Measurements from ENCODE around the gene CAMK4.

DNA sequence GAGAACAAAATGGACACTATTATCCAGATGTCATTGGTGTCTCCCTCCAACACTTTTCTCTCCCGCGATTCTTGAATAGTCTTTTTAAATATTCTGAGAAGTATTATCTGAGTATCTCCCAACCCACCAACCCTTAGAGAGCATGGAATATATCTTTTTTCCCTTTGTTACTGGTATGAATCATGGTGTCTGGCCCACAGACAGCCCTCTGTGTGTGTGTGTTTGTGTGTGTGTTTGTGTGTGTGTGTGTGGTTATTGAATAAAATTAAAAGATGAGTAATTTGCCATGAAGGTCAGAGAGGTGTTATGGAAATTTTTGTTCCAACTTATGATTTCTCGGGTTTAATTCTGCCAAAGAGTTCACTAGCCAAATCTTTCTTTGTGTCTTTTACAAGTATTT lies 47.7 kb downstream of the CAMK4 start:
- TF ChIP-seq, protein P1, sequence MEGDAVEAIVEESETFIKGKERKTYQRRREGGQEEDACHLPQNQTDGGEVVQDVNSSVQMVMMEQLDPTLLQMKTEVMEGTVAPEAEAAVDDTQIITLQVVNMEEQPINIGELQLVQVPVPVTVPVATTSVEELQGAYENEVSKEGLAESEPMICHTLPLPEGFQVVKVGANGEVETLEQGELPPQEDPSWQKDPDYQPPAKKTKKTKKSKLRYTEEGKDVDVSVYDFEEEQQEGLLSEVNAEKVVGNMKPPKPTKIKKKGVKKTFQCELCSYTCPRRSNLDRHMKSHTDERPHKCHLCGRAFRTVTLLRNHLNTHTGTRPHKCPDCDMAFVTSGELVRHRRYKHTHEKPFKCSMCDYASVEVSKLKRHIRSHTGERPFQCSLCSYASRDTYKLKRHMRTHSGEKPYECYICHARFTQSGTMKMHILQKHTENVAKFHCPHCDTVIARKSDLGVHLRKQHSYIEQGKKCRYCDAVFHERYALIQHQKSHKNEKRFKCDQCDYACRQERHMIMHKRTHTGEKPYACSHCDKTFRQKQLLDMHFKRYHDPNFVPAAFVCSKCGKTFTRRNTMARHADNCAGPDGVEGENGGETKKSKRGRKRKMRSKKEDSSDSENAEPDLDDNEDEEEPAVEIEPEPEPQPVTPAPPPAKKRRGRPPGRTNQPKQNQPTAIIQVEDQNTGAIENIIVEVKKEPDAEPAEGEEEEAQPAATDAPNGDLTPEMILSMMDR (IDR thresholded peaks at IDR 0.05): no peak
- no peak for TF ChIP-seq POLR2A (IDR thresholded peaks at IDR 0.05)
